ENCODE measurements around the gene TMEM150A. TPM values are rescaled to one million over a fixed set of nuclear protein-coding genes. Genes with fewer than 3 reads are reported as not detected.

TMEM150A gene
- total and polyA plus RNA-seq, 2 of the 4 experiments (the other 2 are of a cell fraction) = 4.8 to 16.3 TPM

GRCh38 chr2:85600951-85601770, 1.3 kb downstream of the TMEM150A start:
- Histone ChIP-seq H2BK5ac (ENCODE audit: low read depth, low read length, poor library complexity, severe bottlenecking) (peak overlapping the region; percentile 41), H2BK20ac (ENCODE audit: low read depth, low read length) (no peak overlapping the region), H3K14ac (replicated peaks; ENCODE audit: low read depth, low read length) (no peak overlapping the region; the same call in 1 of the 2 replicates), H3K9ac (ENCODE audit: low read depth, low read length) (peak overlapping the region; percentile 82; the same call in 1 of the 2 replicates), H2BK15ac (ENCODE audit: low read depth, low read length) (no peak overlapping the region), H3K27ac (ENCODE audit: insufficient read depth, low read length) (no peak overlapping the region; the same call in 1 of the 2 replicates), H4K91ac (ENCODE audit: insufficient read depth, low read depth, low read length) (no peak overlapping the region), H2AFZ (replicated peaks; ENCODE audit: low read length, poor library complexity) (peak overlapping the region; percentile 94), H2AK5ac (ENCODE audit: low read depth, low read length) (peak overlapping the region; percentile 85), H3K56ac (ENCODE audit: extremely low read depth, insufficient read depth, low read length) (no peak overlapping the region), H4K8ac (ENCODE audit: low read depth in 2 of 2, low read length in 2 of 2) (peak overlapping the region in 1 of 2 experiments; percentile 67; a peak in 1 of 4 replicates), H3K4ac (ENCODE audit: low read depth, low read length) (peak overlapping the region; percentile 80; the same call in 1 of the 2 replicates), H3K79me1 (ENCODE audit: low read depth in 1 of 2, low read length in 2 of 2) (peaks cover 21 to 68% of the 10 kb centered on the region in 2 experiments; a peak in 3 of 4 replicates), H4K5ac (ENCODE audit: low read depth, low read length) (no peak overlapping the region), H3K4me2 (ENCODE audit: low read depth, low read length) (peak overlapping the region; percentile 77), H3K9me3 (ENCODE audit: control insufficient read depth, insufficient read depth, low read length) (no peaks in the 10 kb centered on the region), H3K9me1 (ENCODE audit: insufficient read depth, low read length) (peaks cover 27% of the 10 kb centered on the region), H3K36me3 (ENCODE audit: control insufficient read depth, insufficient read depth, low read length) (peaks cover 26% of the 10 kb centered on the region), H3K27me3 (ENCODE audit: control insufficient read depth, insufficient read depth, low read length) (no peaks in the 10 kb centered on the region), H3K4me3 (ENCODE audit: insufficient read depth, low read depth, low read length) (peak overlapping the region; percentile 99), H3K23ac (ENCODE audit: low read depth, low read length) (peak overlapping the region; percentile 97), H3K4me1 (ENCODE audit: control insufficient read depth, insufficient read depth, low read length) (peaks cover 25% of the 10 kb centered on the region), H2BK120ac (ENCODE audit: low read depth, low read length) (no peak overlapping the region), H2AK9ac (replicated peaks; ENCODE audit: low read depth, low read length, poor library complexity) (peak overlapping the region; percentile 96), H3K18ac (ENCODE audit: low read depth, low read length) (no peak overlapping the region), H4K20me1 (ENCODE audit: insufficient read depth, low read length) (peaks cover 24% of the 10 kb centered on the region)
- DNase-seq (no peak), ATAC-seq (ENCODE audit: low read depth) (no peak)
- in situ Hi-C loops (cut with MboI; ENCODE audit: low sequenced_read_pairs) = no loop called here
- TF ChIP-seq SMC3 (IDR thresholded peaks at IDR 0.05; ENCODE audit: low read depth, low read length) (no peak), MAZ (IDR thresholded peaks at IDR 0.05; ENCODE audit: borderline replicate concordance, low read depth, low read length) (no peak), CTCF (conservative IDR thresholded peaks at IDR 0.05; ENCODE audit: low read depth, low read length) (no peak), BHLHE40 (IDR thresholded peaks at IDR 0.05; ENCODE audit: low read depth, low read length) (no peak), RAD21 (IDR thresholded peaks at IDR 0.05; ENCODE audit: low read length) (no peak), MXI1 (IDR thresholded peaks at IDR 0.05; ENCODE audit: borderline replicate concordance, low read depth, low read length) (no peak), CHD1 (IDR thresholded peaks at IDR 0.05; ENCODE audit: low read depth, low read length) (no peak), FOS (IDR thresholded peaks at IDR 0.05; ENCODE audit: low read depth, low read length) (no peak), RFX5 (IDR thresholded peaks at IDR 0.05; ENCODE audit: low read depth, low read length) (no peak), MAFK (IDR thresholded peaks at IDR 0.05; ENCODE audit: low read depth, low read length) (no peak), NFE2L2 (IDR thresholded peaks at IDR 0.05; ENCODE audit: low read depth, low read length) (no peak), RCOR1 (IDR thresholded peaks at IDR 0.05; ENCODE audit: insufficient replicate concordance, low read length) (no peak), USF2 (IDR thresholded peaks at IDR 0.05; ENCODE audit: low read depth, low read length) (no peak), POLR2A (IDR thresholded peaks at IDR 0.05; ENCODE audit: low read depth, low read length) (no peak), CEBPB (IDR thresholded peaks at IDR 0.05; ENCODE audit: low read depth, low read length) (no peak)
- dilution Hi-C loops (cut with HindIII; ENCODE audit: low sequenced_read_pairs, unreplicated experiment) = no loop called here
- BruUV-seq (replicated peaks) = no TSS peak
- CTCF ChIA-PET = no interaction called here
- POLR2A ChIA-PET (ENCODE audit: unreplicated experiment) = no interaction called here
- 60% methylated on average over 2 of the region's 6 CpGs; no CpG with 5 or more reads in 1 of the 2 experiments for WGBS, 2 experiments (ENCODE audit: extremely low coverage in 2 of 2, insufficient read length in 1 of 2)
- intact Hi-C loops (cut with micrococcal nuclease) = loop anchor here (5.0 kb wide), 1 partner anchor 39 kb away; the partner anchor contains the start of gene GGCX

Measured in IMR-90 (cell line).